Mesendoderm (in vitro differentiated cells): ENCODE measurements around the gene SLC36A1.
A peak's percentile ranks its signal among the peaks of the same experiment; 100 is the strongest.

ENCODE experiments used
- DNase-seq: peaks from one replicate; pipeline ENCODE4 v3.0.0; 2013
- H2AK5ac ChIP-seq: 2 replicates; pipeline ENCODE4 v1.6.1; 2013; ENCODE audit warnings: low read length, inconsistent platforms
- H2BK120ac ChIP-seq: 2 replicates; pipeline ENCODE4 v1.6.1; 2013; ENCODE audit warnings: low read depth, mild to moderate bottlenecking, low read length, moderate library complexity, mixed read lengths
- H2BK15ac ChIP-seq: replicated peaks from 2 replicates; pipeline ENCODE4 v1.6.1; 2013; ENCODE audit warnings: low read depth, mild to moderate bottlenecking, moderate library complexity
- H2BK5ac ChIP-seq: 2 replicates; pipeline ENCODE4 v1.6.1; 2013; ENCODE audit warnings: low read length, inconsistent platforms
- H3K18ac ChIP-seq: 2 replicates; pipeline ENCODE4 v1.6.1; 2013; ENCODE audit warnings: mild to moderate bottlenecking, low read length, mixed read lengths
- H3K23ac ChIP-seq: one replicate; pipeline ENCODE4 v1.6.1; 2013; ENCODE audit warnings: low read length
- H3K27ac ChIP-seq: 2 replicates; pipeline ENCODE4 v1.5.1; 2013; ENCODE audit warnings: low read depth, mild to moderate bottlenecking, inconsistent platforms, low read length, moderate library complexity
- H3K27me3 ChIP-seq: 2 replicates; pipeline ENCODE4 v1.6.1; 2013; ENCODE audit warnings: low read length, control low read depth, mild to moderate bottlenecking, inconsistent platforms; ENCODE audit not compliant: insufficient read depth, poor library complexity
- H3K36me3 ChIP-seq: 2 replicates; pipeline ENCODE4 v1.6.1; 2013; ENCODE audit warnings: low read length, inconsistent platforms; ENCODE audit not compliant: control insufficient read depth, insufficient read depth
- H3K4ac ChIP-seq: one replicate; pipeline ENCODE4 v1.6.1; 2013; ENCODE audit warnings: low read depth, mild to moderate bottlenecking, low read length, moderate library complexity
- H3K4me1 ChIP-seq: 2 replicates; pipeline ENCODE4 v1.6.1; 2013; ENCODE audit warnings: low read depth, low read length, inconsistent platforms; ENCODE audit not compliant: control insufficient read depth
- H3K4me2 ChIP-seq: 2 replicates; pipeline ENCODE4 v1.6.1; 2013; ENCODE audit warnings: low read length
- H3K4me3 ChIP-seq: 2 replicates; pipeline ENCODE4 v1.5.1; 2013; ENCODE audit warnings: mild to moderate bottlenecking, low read length
- H3K56ac ChIP-seq: one replicate; pipeline ENCODE4 v1.6.1; 2013; ENCODE audit warnings: low read length
- H3K79me1 ChIP-seq: 2 replicates; pipeline ENCODE4 v1.6.1; 2013; ENCODE audit warnings: low read length, inconsistent platforms
- H3K79me2 ChIP-seq: 2 replicates; pipeline ENCODE4 v1.6.1; 2013; ENCODE audit warnings: mild to moderate bottlenecking, low read length; ENCODE audit not compliant: control insufficient read depth, insufficient read depth
- H3K9ac ChIP-seq: 2 replicates; pipeline ENCODE4 v1.6.1; 2013; ENCODE audit warnings: low read length, inconsistent platforms
- H4K5ac ChIP-seq: one replicate; pipeline ENCODE4 v1.6.1; 2013; ENCODE audit warnings: low read length
- H4K8ac ChIP-seq: one replicate; pipeline ENCODE4 v1.6.1; 2013; ENCODE audit warnings: low read depth, mild to moderate bottlenecking, control low read depth, low read length, moderate library complexity
- WGBS: extraction: QIAGEN DNeasy Blood & Tissue Kit; methylation state at CpG from one replicate; pipeline ENCODE4 v1.1.7; 2013; ENCODE audit warnings: low lambda C conversion rate, missing lambda C conversion rate; ENCODE audit not compliant: insufficient coverage; ENCODE audit errors: extremely low coverage; 5-methylcytosine and 5-hydroxymethylcytosine counted together

SLC36A1 gene

GRCh38 chr5:151491062-151491461, 43.7 kb downstream of the SLC36A1 start:
- Histone ChIP-seq H3K23ac (no peak overlapping the region), H3K4me2 (no peak overlapping the region), H2BK15ac (no peak overlapping the region), H3K27me3 (no peaks in the 10 kb centered on the region), H3K9ac (no peak overlapping the region), H3K18ac (no peak overlapping the region), H3K36me3 (no peaks in the 10 kb centered on the region), H3K27ac (no peak overlapping the region), H2AK5ac (no peak overlapping the region), H2BK5ac (no peak overlapping the region), H4K8ac (no peak overlapping the region), H3K4ac (no peak overlapping the region), H2BK120ac (no peak overlapping the region), H3K4me1 (no peaks in the 10 kb centered on the region), H3K79me2 (no peaks in the 10 kb centered on the region), H3K4me3 (no peak overlapping the region), H3K79me1 (no peaks in the 10 kb centered on the region), H4K5ac (no peak overlapping the region), H3K56ac (no peak overlapping the region)
- DNase-seq: no peak
- WGBS: no CpG with 5 or more reads among the region's 4 CpGs

- no peak overlapping the region for H3K4me2 ChIP-seq
- H3K79me2 ChIP-seq: no peaks in the 10 kb centered on the region
- H3K23ac ChIP-seq: no peak overlapping the region
- H2BK120ac ChIP-seq: no peak overlapping the region
- H3K27me3 ChIP-seq: no peaks in the 10 kb centered on the region
- H3K36me3 ChIP-seq: no peaks in the 10 kb centered on the region
- no peaks in the 10 kb centered on the region for H3K79me1 ChIP-seq
- H4K8ac ChIP-seq: no peak overlapping the region
- no peak overlapping the region for H2BK15ac ChIP-seq
- no peak overlapping the region for H3K27ac ChIP-seq
- H2AK5ac ChIP-seq: no peak overlapping the region
- H2BK5ac ChIP-seq: no peak overlapping the region
- H3K4me3 ChIP-seq: no peak overlapping the region
- no peak overlapping the region for H3K56ac ChIP-seq
- H3K4ac ChIP-seq: no peak overlapping the region
- H3K18ac ChIP-seq: no peak overlapping the region
- no peaks in the 10 kb centered on the region for H3K4me1 ChIP-seq
- no CpG with 5 or more reads among the region's 5 CpGs for WGBS
- DNase-seq: peak; percentile 70
- no peak overlapping the region for H3K9ac ChIP-seq
- H4K5ac ChIP-seq: no peak overlapping the region
These were observed 45.3 kb downstream of the SLC36A1 start for GRCh38 chr5:151492729-151493128.

- Histone ChIP-seq H3K18ac (no peak overlapping the region), H3K27ac (no peak overlapping the region), H2BK120ac (no peak overlapping the region), H3K9ac (no peak overlapping the region), H2BK5ac (no peak overlapping the region), H3K4me1 (no peaks in the 10 kb centered on the region), H3K23ac (no peak overlapping the region), H3K4me3 (no peak overlapping the region), H3K79me2 (no peaks in the 10 kb centered on the region), H4K8ac (no peak overlapping the region), H3K36me3 (no peaks in the 10 kb centered on the region), H4K5ac (no peak overlapping the region), H3K4me2 (no peak overlapping the region), H3K79me1 (no peaks in the 10 kb centered on the region), H3K4ac (no peak overlapping the region), H3K27me3 (no peaks in the 10 kb centered on the region), H2BK15ac (no peak overlapping the region), H2AK5ac (no peak overlapping the region), H3K56ac (no peak overlapping the region)
- no peak for DNase-seq
- whole genome bisulfite sequencing: no CpG with 5 or more reads among the region's 2 CpGs
These were observed 46.3 kb downstream of the SLC36A1 start for GRCh38 chr5:151493665-151494064.

GRCh38 chr5:151495320-151495719, 47.9 kb downstream of the SLC36A1 start:
- Histone ChIP-seq H3K4me1 (no peaks in the 10 kb centered on the region), H4K5ac (no peak overlapping the region), H3K9ac (no peak overlapping the region), H2BK15ac (no peak overlapping the region), H2BK120ac (no peak overlapping the region), H2AK5ac (no peak overlapping the region), H3K23ac (no peak overlapping the region), H3K4me2 (no peak overlapping the region), H4K8ac (no peak overlapping the region), H3K27ac (no peak overlapping the region), H3K18ac (no peak overlapping the region), H3K4me3 (no peak overlapping the region), H3K27me3 (no peaks in the 10 kb centered on the region), H3K56ac (no peak overlapping the region), H3K79me1 (no peaks in the 10 kb centered on the region), H3K79me2 (no peaks in the 10 kb centered on the region), H3K36me3 (no peaks in the 10 kb centered on the region), H2BK5ac (no peak overlapping the region), H3K4ac (no peak overlapping the region)
- WGBS: no CpG with 5 or more reads among the region's 2 CpGs
- no peak for DNase-seq

GRCh38 chr5:151496041-151496484, 48.7 kb downstream of the SLC36A1 start:
- WGBS: no CpG with 5 or more reads among the region's 14 CpGs
- Histone ChIP-seq H2BK5ac (no peak overlapping the region), H3K27me3 (no peaks in the 10 kb centered on the region), H3K4me1 (no peaks in the 10 kb centered on the region), H3K56ac (peak overlapping the region; percentile 6), H3K4ac (no peak overlapping the region), H4K5ac (no peak overlapping the region), H2BK120ac (no peak overlapping the region), H3K79me2 (no peaks in the 10 kb centered on the region), H4K8ac (no peak overlapping the region), H3K23ac (no peak overlapping the region), H3K9ac (no peak overlapping the region), H3K79me1 (no peaks in the 10 kb centered on the region), H3K4me3 (no peak overlapping the region), H3K27ac (peak overlapping the region; percentile 16), H2BK15ac (no peak overlapping the region), H3K18ac (peak overlapping the region; percentile 18), H3K4me2 (no peak overlapping the region), H3K36me3 (no peaks in the 10 kb centered on the region), H2AK5ac (no peak overlapping the region)
- peak; percentile 94 for DNase-seq

- H3K18ac ChIP-seq: no peak overlapping the region
- no peak overlapping the region for H2BK15ac ChIP-seq
- no peaks in the 10 kb centered on the region for H3K36me3 ChIP-seq
- no peak overlapping the region for H4K5ac ChIP-seq
- no peak overlapping the region for H2AK5ac ChIP-seq
- H3K4me1 ChIP-seq: no peaks in the 10 kb centered on the region
- H3K4me2 ChIP-seq: no peak overlapping the region
- peak overlapping the region; percentile 21 for H3K4ac ChIP-seq
- no peak overlapping the region for H2BK120ac ChIP-seq
- H3K79me2 ChIP-seq: no peaks in the 10 kb centered on the region
- H4K8ac ChIP-seq: no peak overlapping the region
- H3K9ac ChIP-seq: no peak overlapping the region
- WGBS: no CpG with 5 or more reads among the region's 3 CpGs
- H3K27me3 ChIP-seq: no peaks in the 10 kb centered on the region
- H3K23ac ChIP-seq: no peak overlapping the region
- no peak overlapping the region for H3K27ac ChIP-seq
- H2BK5ac ChIP-seq: no peak overlapping the region
- no peak for DNase-seq
- no peaks in the 10 kb centered on the region for H3K79me1 ChIP-seq
- H3K56ac ChIP-seq: no peak overlapping the region
- no peak overlapping the region for H3K4me3 ChIP-seq
These were observed 50.1 kb downstream of the SLC36A1 start for GRCh38 chr5:151497391-151498002.
